Ecto neural progenitor cell (in vitro differentiated cells): ENCODE data around the gene PALM3.
"Not testable (repeated sequence)": the region's sequence is repeated elsewhere in the genome, so short reads cannot be mapped to it uniquely, and the experiment has no call there.

Source experiments
- DNase-seq: peaks from one replicate; pipeline ENCODE4 v3.0.0-alpha.2; 2018; ENCODE audit warnings: low spot score

PALM3 gene

GRCh38 chr19:14031719-14032480 is 30.0 kb downstream of the PALM3 start, which contains the start of gene IL27RA:
Gene IL27RA (plus strand): TSS chr19:14031762. CDS start chr19:14031873, 111 bp downstream.
- peak; percentile 77 for DNase-seq

GRCh38 chr19:14030997-14031718 is 30.7 kb downstream of the PALM3 start:
- DNase-seq: no peak

GRCh38 chr19:14028901-14029300 is 33.0 kb downstream of the PALM3 start:
- no peak for DNase-seq

GRCh38 chr19:14027856-14028450 is 33.9 kb downstream of the PALM3 start, which contains the start of gene RLN3:
Gene RLN3 (plus strand): TSS chr19:14028148. CDS start chr19:14028205, 57 bp downstream.
- DNase-seq: no peak

- DNase-seq: not testable (repeated sequence)
Measured at GRCh38 chr19:14026652-14027192, 35.2 kb downstream of the PALM3 start.

- peak; percentile 71 for DNase-seq
Measured at GRCh38 chr19:14023404-14024235, 38.3 kb downstream of the PALM3 start.

GRCh38 chr19:14022469-14022868 is 39.4 kb downstream of the PALM3 start:
- DNase-seq: no peak

- no peak for DNase-seq
Measured at GRCh38 chr19:14021474-14021873, 40.4 kb downstream of the PALM3 start.

- DNase-seq: not testable (repeated sequence)
Measured at GRCh38 chr19:14019739-14020138, 42.1 kb downstream of the PALM3 start.

GRCh38 chr19:14019100-14019499 is 42.8 kb downstream of the PALM3 start:
- no peak for DNase-seq

GRCh38 chr19:14015524-14016035 is 46.3 kb downstream of the PALM3 start:
- DNase-seq: no peak

GRCh38 chr19:14012378-14012915 is 49.4 kb downstream of the PALM3 start:
- DNase-seq: no peak

- peak; percentile 96 for DNase-seq
Measured at GRCh38 chr19:14006766-14007562, 54.9 kb downstream of the PALM3 start.

GRCh38 chr19:14006085-14006765 is 55.7 kb downstream of the PALM3 start, which contains the start of gene RFX1:
Gene RFX1 (minus strand): TSS chr19:14006320. CDS start chr19:13993843, 12,477 bp downstream.
- peak; percentile 100 for DNase-seq

GRCh38 chr19:14005349-14006084 is 56.4 kb downstream of the PALM3 start:
- peak; percentile 95 for DNase-seq

GRCh38 chr19:14004619-14005348 is 57.1 kb downstream of the PALM3 start:
- DNase-seq: no peak
